ENCODE results near the gene COL25A1. TPM values are rescaled to one million over a fixed set of nuclear protein-coding genes. Genes with fewer than 3 reads are reported as not detected.

COL25A1 gene
- total and polyA plus RNA-seq, 5 donors = 0.22 to 0.77 (median 0.31) TPM

GRCh38 chr4:108979759-108980158 lies 322.7 kb downstream of the COL25A1 start:
- ATAC-seq (no peak), DNase-seq (no peak)
- no peaks in the 10 kb centered on the region for H3K4me1 ChIP-seq (ENCODE audit: control insufficient read depth, insufficient read depth, low read length)
- H3K4me3 ChIP-seq (ENCODE audit: low read length) = no peak overlapping the region
- intact Hi-C loops (cut with DNase I) = no loop called here
- no peaks in the 10 kb centered on the region for H3K9me3 ChIP-seq (ENCODE audit: control insufficient read depth, low read length)
- WGBS = 71% methylated on average over 6 of the region's 6 CpGs
- no peaks in the 10 kb centered on the region for H3K27me3 ChIP-seq (ENCODE audit: control insufficient read depth, insufficient read depth)
- H3K27ac ChIP-seq (ENCODE audit: low read length) = no peak overlapping the region

- 93% methylated on average over 9 of the region's 9 CpGs for WGBS
- ATAC-seq = no peak
These were observed 324.4 kb downstream of the COL25A1 start for GRCh38 chr4:108978066-108978465.

GRCh38 chr4:108972613-108973283 lies 329.7 kb downstream of the COL25A1 start:
- intact Hi-C loops (cut with DNase I) = no loop called here

More at GRCh38 chr4:108978066-108978465, 324.4 kb downstream of the COL25A1 start:
- Histone ChIP-seq H3K27ac (ENCODE audit: low read length) (no peak overlapping the region), H3K4me3 (ENCODE audit: low read length) (no peak overlapping the region), H3K4me1 (ENCODE audit: control insufficient read depth, insufficient read depth, low read length) (no peaks in the 10 kb centered on the region), H3K9me3 (ENCODE audit: control insufficient read depth, low read length) (no peaks in the 10 kb centered on the region), H3K27me3 (ENCODE audit: control insufficient read depth, insufficient read depth) (no peaks in the 10 kb centered on the region)
- DNase-seq = no peak
- intact Hi-C loops (cut with DNase I) = no loop called here

GRCh38 chr4:108971473-108971872 lies 331.0 kb downstream of the COL25A1 start:
- Histone ChIP-seq H3K4me3 (ENCODE audit: low read length) (no peak overlapping the region), H3K4me1 (ENCODE audit: control insufficient read depth, insufficient read depth, low read length) (no peaks in the 10 kb centered on the region), H3K27ac (ENCODE audit: low read length) (no peak overlapping the region), H3K27me3 (ENCODE audit: control insufficient read depth, insufficient read depth) (no peaks in the 10 kb centered on the region), H3K9me3 (ENCODE audit: control insufficient read depth, low read length) (no peaks in the 10 kb centered on the region)
- ATAC-seq = no peak
- intact Hi-C loops (cut with DNase I) = no loop called here
- 0% methylated on average over 1 of the region's 1 CpG for WGBS
- DNase-seq = no peak

More at GRCh38 chr4:108972613-108973283, 329.7 kb downstream of the COL25A1 start:
- DNase-seq (no peak), ATAC-seq (no peak)
- Histone ChIP-seq H3K4me1 (ENCODE audit: control insufficient read depth, insufficient read depth, low read length) (no peaks in the 10 kb centered on the region), H3K4me3 (ENCODE audit: low read length) (no peak overlapping the region), H3K9me3 (ENCODE audit: control insufficient read depth, low read length) (no peaks in the 10 kb centered on the region), H3K27ac (ENCODE audit: low read length) (no peak overlapping the region), H3K27me3 (ENCODE audit: control insufficient read depth, insufficient read depth) (no peaks in the 10 kb centered on the region)
- 66% methylated on average over 5 of the region's 5 CpGs for WGBS

GRCh38 chr4:108965472-108966076 lies 336.9 kb downstream of the COL25A1 start:
- intact Hi-C loops (cut with DNase I) = no loop called here
- no peaks in the 10 kb centered on the region for H3K27me3 ChIP-seq (ENCODE audit: control insufficient read depth, insufficient read depth)
- WGBS = 65% methylated on average over 3 of the region's 3 CpGs

GRCh38 chr4:108965016-108965415 lies 337.4 kb downstream of the COL25A1 start:
- no peak for ATAC-seq
- H3K9me3 ChIP-seq (ENCODE audit: control insufficient read depth, low read length) = no peaks in the 10 kb centered on the region
- no peaks in the 10 kb centered on the region for H3K4me1 ChIP-seq (ENCODE audit: control insufficient read depth, insufficient read depth, low read length)
- H3K27me3 ChIP-seq (ENCODE audit: control insufficient read depth, insufficient read depth) = no peaks in the 10 kb centered on the region
- intact Hi-C loops (cut with DNase I) = no loop called here
- 43% methylated on average over 2 of the region's 2 CpGs for WGBS
- H3K27ac ChIP-seq (ENCODE audit: low read length) = no peak overlapping the region
- H3K4me3 ChIP-seq (ENCODE audit: low read length) = no peak overlapping the region
- no peak for DNase-seq

More at GRCh38 chr4:108965472-108966076, 336.9 kb downstream of the COL25A1 start:
- DNase-seq = no peak
- Histone ChIP-seq H3K9me3 (ENCODE audit: control insufficient read depth, low read length) (no peaks in the 10 kb centered on the region), H3K4me3 (ENCODE audit: low read length) (no peak overlapping the region), H3K27ac (ENCODE audit: low read length) (no peak overlapping the region), H3K4me1 (ENCODE audit: control insufficient read depth, insufficient read depth, low read length) (no peaks in the 10 kb centered on the region)
- ATAC-seq = no peak

- H3K4me3 ChIP-seq (ENCODE audit: low read length) = no peak overlapping the region
- ATAC-seq (no peak), DNase-seq (no peak)
- intact Hi-C loops (cut with DNase I) = no loop called here
- H3K9me3 ChIP-seq (ENCODE audit: control insufficient read depth, low read length) = no peaks in the 10 kb centered on the region
- no peaks in the 10 kb centered on the region for H3K4me1 ChIP-seq (ENCODE audit: control insufficient read depth, insufficient read depth, low read length)
- no peak overlapping the region for H3K27ac ChIP-seq (ENCODE audit: low read length)
- H3K27me3 ChIP-seq (ENCODE audit: control insufficient read depth, insufficient read depth) = no peaks in the 10 kb centered on the region
- 79% methylated on average over 1 of the region's 1 CpG for WGBS
These were observed 338.5 kb downstream of the COL25A1 start for GRCh38 chr4:108963910-108964309.

GRCh38 chr4:108959491-108959890 lies 343.0 kb downstream of the COL25A1 start:
- intact Hi-C loops (cut with DNase I) = no loop called here

GRCh38 chr4:108954880-108955279 lies 347.6 kb downstream of the COL25A1 start:
- no peaks in the 10 kb centered on the region for H3K9me3 ChIP-seq (ENCODE audit: control insufficient read depth, low read length)
- WGBS = 89% methylated on average over 3 of the region's 3 CpGs
- no peak overlapping the region for H3K27ac ChIP-seq (ENCODE audit: low read length)
- ATAC-seq (no peak), DNase-seq (no peak)
- H3K27me3 ChIP-seq (ENCODE audit: control insufficient read depth, insufficient read depth) = no peaks in the 10 kb centered on the region
- intact Hi-C loops (cut with DNase I) = no loop called here
- no peaks in the 10 kb centered on the region for H3K4me1 ChIP-seq (ENCODE audit: control insufficient read depth, insufficient read depth, low read length)
- H3K4me3 ChIP-seq (ENCODE audit: low read length) = no peak overlapping the region

More at GRCh38 chr4:108959491-108959890, 343.0 kb downstream of the COL25A1 start:
- no peak overlapping the region for H3K4me3 ChIP-seq (ENCODE audit: low read length)
- no peaks in the 10 kb centered on the region for H3K9me3 ChIP-seq (ENCODE audit: control insufficient read depth, low read length)
- H3K4me1 ChIP-seq (ENCODE audit: control insufficient read depth, insufficient read depth, low read length) = no peaks in the 10 kb centered on the region
- DNase-seq = no peak
- no peak overlapping the region for H3K27ac ChIP-seq (ENCODE audit: low read length)
- no peaks in the 10 kb centered on the region for H3K27me3 ChIP-seq (ENCODE audit: control insufficient read depth, insufficient read depth)
- ATAC-seq = no peak

- H3K9me3 ChIP-seq (ENCODE audit: control insufficient read depth, low read length) = no peaks in the 10 kb centered on the region
- intact Hi-C loops (cut with DNase I) = no loop called here
- H3K4me3 ChIP-seq (ENCODE audit: low read length) = no peak overlapping the region
- H3K27me3 ChIP-seq (ENCODE audit: control insufficient read depth, insufficient read depth) = no peaks in the 10 kb centered on the region
- WGBS = 74% methylated on average over 4 of the region's 4 CpGs
- no peaks in the 10 kb centered on the region for H3K4me1 ChIP-seq (ENCODE audit: control insufficient read depth, insufficient read depth, low read length)
- no peak overlapping the region for H3K27ac ChIP-seq (ENCODE audit: low read length)
- ATAC-seq (no peak), DNase-seq (no peak)
These were observed 348.5 kb downstream of the COL25A1 start for GRCh38 chr4:108953941-108954340.

- H3K27ac ChIP-seq (ENCODE audit: low read length) = no peak overlapping the region
These were observed 352.1 kb downstream of the COL25A1 start for GRCh38 chr4:108950158-108950915.

More at GRCh38 chr4:108950158-108950915, 352.1 kb downstream of the COL25A1 start:
- intact Hi-C loops (cut with DNase I) = no loop called here
- no peaks in the 10 kb centered on the region for H3K27me3 ChIP-seq (ENCODE audit: control insufficient read depth, insufficient read depth)
- no peaks in the 10 kb centered on the region for H3K9me3 ChIP-seq (ENCODE audit: control insufficient read depth, low read length)
- ATAC-seq (no peak), DNase-seq (no peak)
- H3K4me1 ChIP-seq (ENCODE audit: control insufficient read depth, insufficient read depth, low read length) = no peaks in the 10 kb centered on the region
- WGBS = 71% methylated on average over 6 of the region's 6 CpGs
- H3K4me3 ChIP-seq (ENCODE audit: low read length) = no peak overlapping the region
